Stimulated activated CD8-positive, alpha-beta memory T cell treated with anti-CD3 and anti-CD28 coated beads, Interleukin-7, amount 100 ng/mL, for 4 hours (primary cell): ENCODE measurements around the gene FMN2.
"Not testable (repeated sequence)": the region's sequence is repeated elsewhere in the genome, so short reads cannot be mapped to it uniquely, and the experiment has no call there.

Experiments
- DNase-seq, 2 donors: peaks; one replicate each; pipeline ENCODE4 v3.0.0-alpha.2; 2020; ENCODE audit warnings: low read depth in 2 of 2

FMN2 gene

GRCh38 chr1:240362826-240363225 lies 271.1 kb downstream of the FMN2 start:
- no peak for DNase-seq

GRCh38 chr1:240363315-240363714 lies 271.6 kb downstream of the FMN2 start:
- no peak for DNase-seq

- DNase-seq: no peak
Measured at GRCh38 chr1:240363914-240364313, 272.2 kb downstream of the FMN2 start.

- DNase-seq: no peak
Measured at GRCh38 chr1:240366636-240367035, 275.0 kb downstream of the FMN2 start.

GRCh38 chr1:240385551-240385950 lies 293.9 kb downstream of the FMN2 start:
- no peak for DNase-seq

- DNase-seq: no peak
Measured at GRCh38 chr1:240385985-240386978, 294.6 kb downstream of the FMN2 start.

GRCh38 chr1:240387051-240387450 lies 295.4 kb downstream of the FMN2 start:
- no peak for DNase-seq

GRCh38 chr1:240391660-240392260 lies 300.1 kb downstream of the FMN2 start:
- DNase-seq: no peak

GRCh38 chr1:240394353-240394752 lies 302.7 kb downstream of the FMN2 start:
- no peak for DNase-seq

GRCh38 chr1:240395336-240395735 lies 303.7 kb downstream of the FMN2 start:
- DNase-seq: no peak

GRCh38 chr1:240399381-240399780 lies 307.7 kb downstream of the FMN2 start:
- no peak for DNase-seq

- no peak for DNase-seq
Measured at GRCh38 chr1:240401731-240402130, 310.0 kb downstream of the FMN2 start.

- DNase-seq: no peak
Measured at GRCh38 chr1:240402326-240402725, 310.6 kb downstream of the FMN2 start.

GRCh38 chr1:240404286-240404685 lies 312.6 kb downstream of the FMN2 start:
- no peak for DNase-seq

- no peak for DNase-seq
Measured at GRCh38 chr1:240405751-240406150, 314.1 kb downstream of the FMN2 start.

GRCh38 chr1:240407407-240407806 lies 315.7 kb downstream of the FMN2 start:
- no peak for DNase-seq

- no peak for DNase-seq
Measured at GRCh38 chr1:240409615-240410014, 317.9 kb downstream of the FMN2 start.

- DNase-seq: no peak
Measured at GRCh38 chr1:240413732-240414131, 322.0 kb downstream of the FMN2 start.

GRCh38 chr1:240414237-240414636 lies 322.6 kb downstream of the FMN2 start:
- no peak for DNase-seq

GRCh38 chr1:240415011-240415410 lies 323.3 kb downstream of the FMN2 start:
- DNase-seq: not testable (repeated sequence)

GRCh38 chr1:240415532-240415931 lies 323.8 kb downstream of the FMN2 start:
- no peak for DNase-seq

- no peak for DNase-seq
Measured at GRCh38 chr1:240417317-240417716, 325.6 kb downstream of the FMN2 start.

GRCh38 chr1:240420766-240421165 lies 329.1 kb downstream of the FMN2 start:
- no peak for DNase-seq
